ENCODE data around the gene PDE8B. TPM values are rescaled to one million over a fixed set of nuclear protein-coding genes. Genes with fewer than 3 reads are reported as not detected.
"Not testable (repeated sequence)": the region's sequence is repeated elsewhere in the genome, so short reads cannot be mapped to it uniquely, and the experiment has no call there.

Gene PDE8B
- total RNA-seq, 1 experiment from 2014 or later, result not detected

DNA sequence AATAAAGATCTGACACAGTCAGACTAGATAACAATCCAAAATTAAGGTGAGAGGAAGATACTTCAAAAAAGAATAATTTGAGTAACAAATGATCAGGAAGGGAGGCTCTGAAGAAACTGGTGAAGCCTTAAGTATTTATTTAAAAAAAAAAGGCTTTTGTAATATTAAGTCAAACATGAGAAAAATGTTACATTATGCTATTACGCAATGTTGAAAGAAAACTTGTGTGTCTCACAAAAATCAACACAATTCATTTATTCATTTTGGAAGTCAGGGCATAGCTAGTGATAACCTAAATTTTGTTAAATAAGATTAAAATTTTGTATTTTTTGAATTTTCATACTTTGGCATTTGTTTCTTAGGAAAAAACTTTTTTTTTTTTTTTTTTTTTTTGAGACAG lies 253.4 kb downstream of the PDE8B start:
- no peaks in the 10 kb centered on the region for H3F3A ChIP-seq (ENCODE audit: low read length, unreplicated experiment)
- CTCF ChIA-PET, result no interaction called here
- no peaks in the 10 kb centered on the region for H3K36me3 ChIP-seq (ENCODE audit: low read depth, low read length)
- no peak overlapping the region for H3K27ac ChIP-seq (ENCODE audit: low read length)
- POLR2A ChIA-PET (ENCODE audit: unreplicated experiment), result no interaction called here
- DNase-seq (no peak), ATAC-seq (no peak)
- H4K20me1 ChIP-seq (ENCODE audit: low read length), result no peaks in the 10 kb centered on the region
- intact Hi-C loops (cut with micrococcal nuclease), result no loop called here
- H3K4me1 ChIP-seq (ENCODE audit: insufficient read depth, low read length), result no peaks in the 10 kb centered on the region
- TF ChIP-seq, protein P1, sequence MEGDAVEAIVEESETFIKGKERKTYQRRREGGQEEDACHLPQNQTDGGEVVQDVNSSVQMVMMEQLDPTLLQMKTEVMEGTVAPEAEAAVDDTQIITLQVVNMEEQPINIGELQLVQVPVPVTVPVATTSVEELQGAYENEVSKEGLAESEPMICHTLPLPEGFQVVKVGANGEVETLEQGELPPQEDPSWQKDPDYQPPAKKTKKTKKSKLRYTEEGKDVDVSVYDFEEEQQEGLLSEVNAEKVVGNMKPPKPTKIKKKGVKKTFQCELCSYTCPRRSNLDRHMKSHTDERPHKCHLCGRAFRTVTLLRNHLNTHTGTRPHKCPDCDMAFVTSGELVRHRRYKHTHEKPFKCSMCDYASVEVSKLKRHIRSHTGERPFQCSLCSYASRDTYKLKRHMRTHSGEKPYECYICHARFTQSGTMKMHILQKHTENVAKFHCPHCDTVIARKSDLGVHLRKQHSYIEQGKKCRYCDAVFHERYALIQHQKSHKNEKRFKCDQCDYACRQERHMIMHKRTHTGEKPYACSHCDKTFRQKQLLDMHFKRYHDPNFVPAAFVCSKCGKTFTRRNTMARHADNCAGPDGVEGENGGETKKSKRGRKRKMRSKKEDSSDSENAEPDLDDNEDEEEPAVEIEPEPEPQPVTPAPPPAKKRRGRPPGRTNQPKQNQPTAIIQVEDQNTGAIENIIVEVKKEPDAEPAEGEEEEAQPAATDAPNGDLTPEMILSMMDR (conservative IDR thresholded peaks at IDR 0.05; ENCODE audit: low read depth, low read length), result no peak
- TF ChIP-seq EZH2 (IDR thresholded peaks at IDR 0.05; ENCODE audit: low read length, unreplicated experiment) (no peak), EZH2phosphoT487 (IDR thresholded peaks at IDR 0.05; ENCODE audit: borderline replicate concordance, low read length) (no peak)
- no peaks in the 10 kb centered on the region for H3K9me2 ChIP-seq (replicated peaks; ENCODE audit: low read length)
- H3K4me3 ChIP-seq (ENCODE audit: low read length), result no peak overlapping the region
- no peak overlapping the region for H3K9ac ChIP-seq (ENCODE audit: low read length)
- no peaks in the 10 kb centered on the region for H3K79me2 ChIP-seq (ENCODE audit: low read length)
- no peak overlapping the region for H2AFZ ChIP-seq (ENCODE audit: low read length)
- BruUV-seq (replicated peaks), result no TSS peak
- no peak overlapping the region for H3K4me2 ChIP-seq (ENCODE audit: low read length)
- H3K27me3 ChIP-seq (ENCODE audit: low read length), result no peaks in the 10 kb centered on the region
- H3K9me3 ChIP-seq (ENCODE audit: low read length), result no peaks in the 10 kb centered on the region

DNA sequence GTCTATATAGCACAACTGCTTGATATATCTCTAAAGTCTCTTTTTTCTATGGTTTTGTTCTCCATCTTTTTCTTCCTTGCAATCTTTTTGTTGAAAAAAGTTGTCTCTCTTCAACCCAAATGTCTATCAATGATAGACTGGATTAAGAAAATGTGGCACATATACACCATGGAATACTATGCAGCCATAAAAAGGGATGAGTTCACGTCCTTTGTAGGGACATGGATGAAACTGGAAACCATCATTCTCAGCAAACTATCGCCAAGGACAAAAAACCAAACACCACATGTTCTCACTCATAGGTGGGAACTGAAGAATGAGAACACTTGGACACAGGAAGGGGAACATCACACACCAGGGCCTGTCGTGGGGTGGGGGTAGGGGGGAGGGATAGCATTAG lies 258.4 kb downstream of the PDE8B start:
- H3K9ac ChIP-seq (ENCODE audit: low read length); H3K4me3 ChIP-seq (ENCODE audit: low read length); H3K4me1 ChIP-seq (ENCODE audit: insufficient read depth, low read length); H3K4me2 ChIP-seq (ENCODE audit: low read length); CTCF ChIA-PET; DNase-seq; ATAC-seq; BruUV-seq (replicated peaks); H3K79me2 ChIP-seq (ENCODE audit: low read length); intact Hi-C loops (cut with micrococcal nuclease); H3K9me3 ChIP-seq (ENCODE audit: low read length); H3K27me3 ChIP-seq (ENCODE audit: low read length); H3K9me2 ChIP-seq (replicated peaks; ENCODE audit: low read length); H3K36me3 ChIP-seq (ENCODE audit: low read depth, low read length); H3F3A ChIP-seq (ENCODE audit: low read length, unreplicated experiment); POLR2A ChIA-PET (ENCODE audit: unreplicated experiment); H2AFZ ChIP-seq (ENCODE audit: low read length); H4K20me1 ChIP-seq (ENCODE audit: low read length); H3K27ac ChIP-seq (ENCODE audit: low read length): not testable (repeated sequence)

DNA sequence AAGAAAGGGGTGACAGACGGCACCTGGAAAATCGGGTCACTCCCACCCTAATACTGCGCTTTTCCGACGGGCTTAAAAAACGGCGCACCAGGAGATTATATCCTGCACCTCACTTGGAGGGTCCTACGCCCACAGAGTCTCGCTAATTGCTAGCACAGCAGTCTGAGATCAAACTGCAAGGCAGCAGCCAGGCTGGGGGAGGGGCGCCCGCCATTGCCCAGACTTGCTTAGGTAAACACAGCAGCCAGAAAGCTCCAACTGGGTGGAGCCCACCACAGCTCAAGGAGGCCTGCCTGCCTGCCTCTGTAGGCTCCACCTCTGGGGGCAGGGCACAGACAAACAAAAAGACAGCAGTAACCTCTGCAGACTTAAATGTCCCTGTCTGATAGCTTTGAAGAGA lies 264.6 kb downstream of the PDE8B start:
- POLR2A ChIA-PET (ENCODE audit: unreplicated experiment); CTCF ChIA-PET: not testable (repeated sequence)

More for the DNA sequence above, 264.6 kb downstream of the PDE8B start:
- H3K79me2 ChIP-seq (ENCODE audit: low read length); H2AFZ ChIP-seq (ENCODE audit: low read length); DNase-seq; BruUV-seq (replicated peaks); intact Hi-C loops (cut with micrococcal nuclease); H4K20me1 ChIP-seq (ENCODE audit: low read length); H3K36me3 ChIP-seq (ENCODE audit: low read depth, low read length); H3K9me2 ChIP-seq (replicated peaks; ENCODE audit: low read length); H3K9ac ChIP-seq (ENCODE audit: low read length); H3K27ac ChIP-seq (ENCODE audit: low read length); H3K4me1 ChIP-seq (ENCODE audit: insufficient read depth, low read length); H3K4me3 ChIP-seq (ENCODE audit: low read length); H3F3A ChIP-seq (ENCODE audit: low read length, unreplicated experiment); H3K4me2 ChIP-seq (ENCODE audit: low read length); H3K27me3 ChIP-seq (ENCODE audit: low read length); ATAC-seq; H3K9me3 ChIP-seq (ENCODE audit: low read length): not testable (repeated sequence)

Other genes starting within 250 kb of the PDE8B start
- 14.4 and 21.0 TPM in 2 replicates for gene AGGF1, start 180.3 kb upstream of the PDE8B start, total RNA-seq (2014; rRNA removed)
- gene ZBED3, start 123.4 kb upstream of the PDE8B start, total RNA-seq (2014; rRNA removed), result 1.3 and 9.8 TPM in 2 replicates